Measurements from ENCODE around the gene PXYLP1.
A peak's percentile ranks its signal among the peaks of the same experiment; 100 is the strongest.

The PXYLP1 gene

DNA sequence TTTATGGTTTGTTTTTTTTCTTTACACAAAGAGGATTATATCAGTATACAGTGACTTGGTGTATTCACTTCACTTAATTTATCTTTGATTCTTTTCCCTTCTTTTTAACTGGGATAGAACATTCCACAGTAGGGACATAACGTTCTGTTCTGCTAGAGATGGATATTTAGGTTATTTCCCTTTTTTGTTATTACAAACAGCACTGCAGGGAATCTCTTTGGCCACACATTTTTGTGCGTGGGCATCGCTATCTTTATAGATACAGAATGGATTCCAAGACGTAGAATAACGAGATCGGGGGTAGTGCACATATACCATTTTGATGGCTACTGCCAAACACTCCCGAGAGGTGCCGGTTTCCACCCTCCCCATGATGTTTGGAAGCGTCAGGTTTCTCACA is 44.8 kb downstream of the PXYLP1 start:
- H3K4me3 ChIP-seq (ENCODE audit: low read depth, low read length), result no peak overlapping the region
- TF ChIP-seq, protein P1, sequence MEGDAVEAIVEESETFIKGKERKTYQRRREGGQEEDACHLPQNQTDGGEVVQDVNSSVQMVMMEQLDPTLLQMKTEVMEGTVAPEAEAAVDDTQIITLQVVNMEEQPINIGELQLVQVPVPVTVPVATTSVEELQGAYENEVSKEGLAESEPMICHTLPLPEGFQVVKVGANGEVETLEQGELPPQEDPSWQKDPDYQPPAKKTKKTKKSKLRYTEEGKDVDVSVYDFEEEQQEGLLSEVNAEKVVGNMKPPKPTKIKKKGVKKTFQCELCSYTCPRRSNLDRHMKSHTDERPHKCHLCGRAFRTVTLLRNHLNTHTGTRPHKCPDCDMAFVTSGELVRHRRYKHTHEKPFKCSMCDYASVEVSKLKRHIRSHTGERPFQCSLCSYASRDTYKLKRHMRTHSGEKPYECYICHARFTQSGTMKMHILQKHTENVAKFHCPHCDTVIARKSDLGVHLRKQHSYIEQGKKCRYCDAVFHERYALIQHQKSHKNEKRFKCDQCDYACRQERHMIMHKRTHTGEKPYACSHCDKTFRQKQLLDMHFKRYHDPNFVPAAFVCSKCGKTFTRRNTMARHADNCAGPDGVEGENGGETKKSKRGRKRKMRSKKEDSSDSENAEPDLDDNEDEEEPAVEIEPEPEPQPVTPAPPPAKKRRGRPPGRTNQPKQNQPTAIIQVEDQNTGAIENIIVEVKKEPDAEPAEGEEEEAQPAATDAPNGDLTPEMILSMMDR (IDR thresholded peaks at IDR 0.05; ENCODE audit: borderline replicate concordance, insufficient read depth, low read depth, low read length), result no peak

DNA sequence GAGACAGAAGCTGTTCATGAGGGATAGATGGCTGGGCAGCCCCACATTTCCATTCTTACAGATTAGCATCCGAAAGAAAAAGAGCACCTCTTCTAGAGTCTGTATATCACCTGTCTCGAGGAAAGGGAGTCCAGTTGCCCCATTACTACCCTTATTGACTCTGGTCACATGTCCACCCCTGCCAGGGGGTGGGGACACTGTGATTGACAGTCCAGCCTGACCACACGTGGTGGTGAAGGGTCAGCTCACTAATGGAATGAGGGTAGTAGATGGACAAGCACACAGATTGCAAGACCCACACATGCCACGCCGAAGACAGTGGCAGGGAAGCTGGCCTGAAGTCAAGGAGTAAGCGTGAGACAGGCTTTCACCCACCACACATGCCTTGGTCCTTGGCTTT is 45.8 kb downstream of the PXYLP1 start:
- TF ChIP-seq, protein P1 (IDR thresholded peaks at IDR 0.05; ENCODE audit: borderline replicate concordance, insufficient read depth, low read depth, low read length), result no peak
- H3K4me3 ChIP-seq (ENCODE audit: low read depth, low read length), result no peak overlapping the region

DNA sequence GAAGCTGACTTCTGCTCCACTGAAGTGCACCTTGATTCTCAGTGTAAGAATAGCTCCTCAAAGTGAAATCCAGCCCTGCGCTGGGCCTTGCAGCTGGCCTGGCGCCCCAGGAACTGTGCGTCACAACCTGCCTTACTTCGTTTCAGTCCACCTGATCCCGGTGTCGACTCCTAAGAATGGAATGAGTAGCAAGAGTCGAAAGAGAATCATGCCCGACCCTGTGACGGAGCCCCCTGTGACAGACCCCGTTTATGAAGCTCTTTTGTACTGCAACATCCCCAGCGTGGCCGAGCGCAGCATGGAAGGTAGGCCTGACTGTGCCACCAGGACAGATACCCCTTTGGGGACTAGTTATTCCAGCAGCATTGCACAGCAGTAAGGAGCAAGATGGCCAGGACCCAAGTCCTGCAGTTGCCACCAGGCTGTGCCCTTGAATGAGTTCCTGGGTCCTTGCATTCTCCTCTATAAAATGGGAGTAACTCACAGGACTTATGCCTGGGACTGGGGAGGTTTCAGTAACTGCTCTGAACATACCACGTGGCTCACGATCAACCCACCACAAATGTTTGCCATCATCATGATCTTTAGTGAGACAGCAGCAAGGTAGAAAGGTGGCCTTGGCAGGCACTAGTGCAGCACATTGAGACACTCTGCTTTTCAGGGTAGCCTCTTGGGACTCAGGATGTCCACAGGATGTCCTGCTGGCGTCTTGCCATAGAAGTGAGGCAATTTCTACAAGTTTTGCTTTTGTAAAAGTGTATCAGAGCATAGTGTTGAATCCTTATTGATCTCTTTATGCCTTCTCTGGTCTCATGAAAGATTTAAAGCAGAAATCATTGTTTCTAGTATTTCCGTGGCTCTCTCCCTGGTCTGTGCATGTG is 46.8 kb downstream of the PXYLP1 start:
- TF ChIP-seq, protein P1 (IDR thresholded peaks at IDR 0.05; ENCODE audit: borderline replicate concordance, insufficient read depth, low read depth, low read length), result no peak
- no peak overlapping the region for H3K4me3 ChIP-seq (ENCODE audit: low read depth, low read length)

DNA sequence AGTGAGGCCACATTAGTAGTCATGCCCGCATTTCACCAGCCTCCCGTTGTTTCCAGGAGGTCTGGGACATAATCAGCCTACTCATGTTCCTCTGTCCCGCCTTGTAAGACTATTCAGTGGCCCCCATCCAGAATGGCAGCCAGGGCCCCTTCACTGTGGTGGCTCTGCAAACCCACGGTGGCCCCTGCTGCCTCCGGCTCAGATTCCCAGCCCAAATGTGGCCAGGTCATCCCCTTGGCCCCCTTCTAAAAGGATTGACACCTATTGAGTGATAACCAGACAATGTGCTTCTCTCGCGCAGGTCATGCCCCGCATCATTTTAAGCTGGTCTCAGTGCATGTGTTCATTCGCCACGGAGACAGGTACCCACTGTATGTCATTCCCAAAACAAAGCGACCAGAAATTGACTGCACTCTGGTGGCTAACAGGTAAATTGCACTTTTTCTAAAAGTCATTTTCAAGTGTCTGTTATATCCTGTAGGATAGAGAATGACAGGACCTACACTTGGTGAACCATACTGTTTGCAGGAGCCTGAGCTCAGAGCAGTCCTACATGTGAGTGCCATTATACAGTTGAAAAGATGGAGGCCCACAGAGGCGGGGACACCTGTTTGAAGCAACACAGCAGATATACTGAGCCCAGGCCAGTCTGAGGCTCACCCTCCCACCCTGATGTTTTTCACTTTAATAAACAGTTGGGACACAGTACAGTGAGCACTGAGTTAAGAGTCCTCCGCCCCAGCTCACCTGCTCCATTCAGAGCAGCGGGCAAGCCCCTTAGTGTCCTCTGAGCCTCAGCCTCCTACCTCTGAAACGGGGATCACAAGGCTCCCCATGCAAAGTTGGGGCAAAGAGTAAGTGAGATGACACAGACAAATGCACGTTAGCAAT is 47.7 kb downstream of the PXYLP1 start:
- no peak overlapping the region for H3K4me3 ChIP-seq (ENCODE audit: low read depth, low read length)
- TF ChIP-seq, protein P1 (IDR thresholded peaks at IDR 0.05; ENCODE audit: borderline replicate concordance, insufficient read depth, low read depth, low read length), result peak; percentile 62

DNA sequence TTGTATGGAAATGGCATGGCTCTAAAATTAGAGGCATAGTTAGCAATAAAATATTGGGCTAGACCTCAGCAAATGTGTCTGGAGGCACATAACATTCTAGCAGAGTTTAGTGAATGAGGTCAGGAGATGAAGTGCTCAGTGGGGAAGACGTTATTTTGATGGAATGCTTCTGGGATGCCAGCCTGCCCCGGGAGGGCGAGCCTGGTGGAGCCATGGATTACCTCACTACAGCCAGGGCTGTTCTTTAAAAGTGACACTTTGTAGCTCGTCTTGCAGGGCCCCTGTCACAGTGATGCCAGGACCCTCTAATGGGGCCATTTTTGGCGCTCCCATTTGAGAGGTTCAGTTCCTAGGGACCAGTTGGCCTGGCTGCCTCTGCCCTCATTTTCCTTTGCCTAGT is 48.5 kb downstream of the PXYLP1 start:
- TF ChIP-seq, protein P1 (IDR thresholded peaks at IDR 0.05; ENCODE audit: borderline replicate concordance, insufficient read depth, low read depth, low read length), result no peak

DNA sequence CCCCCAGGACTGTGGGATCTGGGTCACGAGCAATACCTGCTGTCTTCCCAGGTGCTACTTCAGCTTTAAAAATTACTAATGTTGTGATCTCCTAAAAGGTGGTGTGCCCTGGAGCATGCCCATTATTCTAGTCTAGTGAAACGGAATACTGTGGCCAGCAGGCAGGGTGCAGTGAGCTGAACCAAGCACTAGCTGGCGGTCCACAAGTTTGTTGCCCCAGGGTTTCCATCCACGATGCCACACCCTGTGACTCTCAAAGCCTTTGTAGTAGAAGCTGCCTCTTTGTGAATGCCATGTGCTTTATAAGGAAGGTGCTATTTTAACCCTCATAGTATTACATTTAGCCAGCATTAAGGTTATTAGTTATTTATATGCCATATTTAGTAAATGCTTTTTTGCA is 49.1 kb downstream of the PXYLP1 start:
- TF ChIP-seq, protein P1 (IDR thresholded peaks at IDR 0.05; ENCODE audit: borderline replicate concordance, insufficient read depth, low read depth, low read length), result no peak
- H3K4me3 ChIP-seq (ENCODE audit: low read depth, low read length), result no peak overlapping the region

More for the DNA sequence above, 48.5 kb downstream of the PXYLP1 start:
- H3K4me3 ChIP-seq (ENCODE audit: low read depth, low read length), result no peak overlapping the region
